ENCODE data around the gene BPIFB1.

The BPIFB1 gene

DNA sequence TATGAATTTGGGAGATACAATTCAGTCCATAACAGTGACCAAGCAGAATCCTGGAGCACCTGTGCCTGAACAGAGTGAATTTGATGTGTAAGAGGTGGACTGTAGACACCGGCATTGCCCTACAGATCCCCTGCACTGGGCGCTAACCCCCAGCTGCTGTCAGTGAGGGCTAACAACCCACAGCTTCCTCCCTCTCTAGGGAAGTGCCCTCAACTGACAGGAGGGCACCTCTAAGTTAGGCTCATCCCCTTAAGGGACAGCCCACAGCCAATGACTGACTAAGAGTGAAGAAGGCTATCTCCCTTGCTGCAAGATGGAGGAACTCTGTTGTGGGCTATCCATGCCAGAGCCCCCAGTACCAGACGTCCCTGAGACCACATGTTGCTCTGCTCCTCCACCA is 15.3 kb upstream of the BPIFB1 start:
- no peak for TF ChIP-seq ZFX (IDR thresholded peaks at IDR 0.05)
- TF ChIP-seq, protein P1, sequence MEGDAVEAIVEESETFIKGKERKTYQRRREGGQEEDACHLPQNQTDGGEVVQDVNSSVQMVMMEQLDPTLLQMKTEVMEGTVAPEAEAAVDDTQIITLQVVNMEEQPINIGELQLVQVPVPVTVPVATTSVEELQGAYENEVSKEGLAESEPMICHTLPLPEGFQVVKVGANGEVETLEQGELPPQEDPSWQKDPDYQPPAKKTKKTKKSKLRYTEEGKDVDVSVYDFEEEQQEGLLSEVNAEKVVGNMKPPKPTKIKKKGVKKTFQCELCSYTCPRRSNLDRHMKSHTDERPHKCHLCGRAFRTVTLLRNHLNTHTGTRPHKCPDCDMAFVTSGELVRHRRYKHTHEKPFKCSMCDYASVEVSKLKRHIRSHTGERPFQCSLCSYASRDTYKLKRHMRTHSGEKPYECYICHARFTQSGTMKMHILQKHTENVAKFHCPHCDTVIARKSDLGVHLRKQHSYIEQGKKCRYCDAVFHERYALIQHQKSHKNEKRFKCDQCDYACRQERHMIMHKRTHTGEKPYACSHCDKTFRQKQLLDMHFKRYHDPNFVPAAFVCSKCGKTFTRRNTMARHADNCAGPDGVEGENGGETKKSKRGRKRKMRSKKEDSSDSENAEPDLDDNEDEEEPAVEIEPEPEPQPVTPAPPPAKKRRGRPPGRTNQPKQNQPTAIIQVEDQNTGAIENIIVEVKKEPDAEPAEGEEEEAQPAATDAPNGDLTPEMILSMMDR (conservative IDR thresholded peaks at IDR 0.05), result no peak
- H3K27ac ChIP-seq, result no peak overlapping the region

DNA sequence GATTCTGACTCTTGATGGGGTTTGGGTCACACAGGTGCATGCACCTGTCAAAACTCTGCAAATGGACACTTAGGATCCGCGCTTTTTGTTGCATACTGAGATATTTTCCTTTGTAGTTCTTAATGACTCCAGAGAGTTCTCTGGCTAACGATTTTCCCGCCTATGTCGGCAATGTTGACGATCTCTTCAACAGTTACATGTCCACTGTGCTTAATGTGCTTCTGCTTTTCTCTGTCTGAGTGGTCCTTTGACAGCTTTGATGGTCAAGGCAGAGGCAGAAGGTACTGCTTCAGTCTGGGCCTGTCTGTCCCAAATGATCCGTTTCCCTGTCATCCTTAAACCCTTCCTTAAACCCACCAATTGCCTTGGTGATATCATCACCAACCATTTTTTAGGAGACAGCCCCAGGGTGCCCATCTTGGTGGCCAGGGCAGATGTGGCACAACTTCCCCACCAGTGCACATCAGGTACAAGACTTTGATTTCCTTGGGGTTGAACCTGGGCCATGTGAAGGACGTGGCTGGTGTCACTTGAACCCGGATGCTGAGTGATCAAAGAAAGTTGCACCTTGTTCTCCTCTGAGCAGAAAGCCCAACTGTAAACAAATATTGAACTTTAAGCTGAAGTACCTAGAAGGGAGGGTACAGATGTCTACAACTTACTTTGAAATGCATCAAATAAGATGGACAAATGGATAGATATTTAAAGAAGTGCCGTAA is 10.7 kb upstream of the BPIFB1 start:
- TF ChIP-seq ZFX (IDR thresholded peaks at IDR 0.05), result no peak
- TF ChIP-seq, protein P1 (conservative IDR thresholded peaks at IDR 0.05), result no peak
- no peak overlapping the region for H3K27ac ChIP-seq

DNA sequence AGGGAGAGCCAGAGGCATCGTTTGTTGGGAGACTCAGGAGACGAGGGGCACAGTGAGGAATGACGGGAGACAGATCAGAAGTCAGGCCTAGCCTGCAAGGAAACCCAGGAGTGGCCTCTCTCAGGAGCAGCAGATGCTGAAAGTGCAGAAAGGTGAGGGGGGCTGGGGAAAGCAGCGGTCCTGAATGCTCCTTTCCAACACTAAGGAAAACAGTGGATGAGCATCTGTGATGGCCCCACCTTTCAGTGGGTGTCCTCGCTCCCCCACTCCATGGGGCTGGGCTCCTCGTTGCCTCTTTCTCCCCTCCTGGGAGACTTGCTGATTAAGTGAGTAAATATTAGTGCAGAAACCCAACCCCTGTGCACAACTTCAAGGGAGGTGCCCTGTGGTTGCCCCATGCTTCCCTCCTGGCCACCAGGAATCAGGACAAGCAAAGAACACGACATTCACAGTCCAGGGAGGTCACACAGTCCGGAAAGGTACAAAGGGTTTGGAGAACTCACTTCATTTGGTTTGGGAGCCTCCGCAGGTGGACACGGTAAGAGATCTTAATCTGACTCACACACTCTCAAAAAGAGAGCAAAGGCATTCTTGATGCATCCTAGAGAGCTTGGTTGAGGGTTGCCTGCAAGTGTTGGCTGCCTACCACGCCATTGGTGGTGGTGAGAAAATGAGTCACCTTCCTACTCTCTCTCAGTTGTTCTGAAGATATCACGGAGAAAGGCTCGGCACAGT is 9.7 kb upstream of the BPIFB1 start:
- TF ChIP-seq ZFX (IDR thresholded peaks at IDR 0.05), result no peak
- TF ChIP-seq, protein P1 (conservative IDR thresholded peaks at IDR 0.05), result no peak
- no peak overlapping the region for H3K27ac ChIP-seq

DNA sequence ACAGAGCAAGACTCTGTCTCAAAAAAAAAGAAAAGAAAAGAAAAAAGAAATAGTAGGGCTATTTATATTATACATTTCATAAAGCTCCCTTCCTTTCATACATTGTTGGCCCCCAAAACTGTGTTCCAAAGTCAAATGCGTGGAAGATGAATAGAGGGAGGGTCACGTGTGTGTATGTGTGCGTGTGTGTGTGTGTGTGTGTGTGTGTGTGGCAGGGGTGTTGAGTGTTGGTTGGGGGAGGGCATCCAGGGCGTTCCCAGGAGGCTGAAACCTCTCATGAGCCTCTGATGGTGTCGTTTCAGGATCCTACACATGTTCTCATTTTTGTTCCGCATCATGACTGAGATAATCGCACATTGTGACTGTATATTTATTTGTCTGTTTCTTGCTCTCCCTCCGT is 7.8 kb upstream of the BPIFB1 start:
- no peak for TF ChIP-seq ZFX (IDR thresholded peaks at IDR 0.05)
- TF ChIP-seq, protein P1 (conservative IDR thresholded peaks at IDR 0.05), result no peak
- H3K27ac ChIP-seq, result no peak overlapping the region

DNA sequence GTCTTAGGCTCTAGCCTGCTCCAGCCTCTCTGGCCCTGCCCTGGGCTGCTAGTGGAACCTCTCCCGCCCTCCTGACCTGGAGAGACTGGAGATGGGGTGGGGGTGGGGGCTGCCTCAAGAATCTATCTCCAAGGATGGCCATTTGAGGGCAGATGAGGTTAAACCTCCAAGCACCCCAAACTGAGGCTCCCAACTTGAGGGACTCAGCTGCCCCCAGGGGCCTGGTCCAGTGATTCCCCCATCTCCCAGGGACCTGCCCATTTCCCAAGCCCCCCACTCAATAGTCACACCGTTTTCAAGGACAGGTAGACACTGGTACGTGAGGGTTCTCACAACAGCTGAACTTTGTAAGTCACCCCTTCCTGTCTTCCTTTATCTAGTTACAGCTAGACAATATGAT is 7.1 kb upstream of the BPIFB1 start:
- TF ChIP-seq ZFX (IDR thresholded peaks at IDR 0.05), result no peak
- TF ChIP-seq, protein P1 (conservative IDR thresholded peaks at IDR 0.05), result no peak
- no peak overlapping the region for H3K27ac ChIP-seq

DNA sequence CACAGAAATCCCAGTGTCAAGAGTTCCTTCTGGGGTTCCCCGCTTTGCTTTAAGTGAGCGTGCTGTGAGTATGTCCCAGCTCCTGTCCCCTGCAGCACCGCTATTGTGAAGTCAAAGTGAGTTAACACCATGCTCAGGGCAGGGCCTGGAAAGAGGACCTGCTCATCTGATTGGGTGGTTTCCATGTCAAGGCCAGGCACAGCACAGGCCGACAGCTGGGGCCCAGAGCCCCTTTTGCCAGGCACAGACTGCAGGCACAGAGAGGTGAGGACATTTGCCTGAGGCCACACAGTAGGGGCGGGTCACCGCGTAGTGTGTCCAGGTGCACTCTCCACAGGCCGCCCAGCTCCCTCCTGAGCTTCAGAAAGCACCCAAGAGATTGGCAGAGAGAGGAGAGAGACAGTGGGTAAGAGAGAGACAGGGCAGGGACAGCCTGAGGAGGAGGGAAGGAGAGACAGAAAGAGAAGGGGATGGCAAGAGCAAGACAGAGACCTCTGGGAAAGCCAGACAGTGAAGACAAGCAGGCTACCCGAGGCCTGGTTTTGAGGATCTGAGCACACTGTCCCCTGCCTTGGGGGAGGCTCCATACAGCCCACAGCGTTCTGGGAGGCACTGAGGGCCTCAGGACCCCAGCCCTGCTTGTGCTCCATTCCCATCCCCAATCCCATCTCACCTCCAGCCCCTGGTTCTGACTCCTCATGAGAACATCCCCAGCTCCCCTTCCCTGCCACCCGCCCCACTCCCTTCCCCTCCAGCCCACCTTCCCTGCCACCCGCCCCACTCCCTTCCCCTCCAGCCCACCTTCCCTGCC is 6.5 kb upstream of the BPIFB1 start:
- H3K27ac ChIP-seq, result no peak overlapping the region
- TF ChIP-seq, protein P1 (conservative IDR thresholded peaks at IDR 0.05), result no peak
- no peak for TF ChIP-seq ZFX (IDR thresholded peaks at IDR 0.05)
